Measurements from ENCODE around the gene HDAC3. TPM values are rescaled to one million over a fixed set of nuclear protein-coding genes. Genes with fewer than 3 reads are reported as not detected.

HDAC3 gene
- polyA plus RNA-seq, 1 of the 3 experiments (the other 2 are of a cell fraction): 104 TPM

GRCh38 chr5:141668601-141669265 lies 32.1 kb upstream of the HDAC3 start:
- Histone ChIP-seq H2AFZ (ENCODE audit: low read depth) (no peak overlapping the region), H3K36me3 (replicated peaks in 1 of 2; ENCODE audit: control insufficient read depth in 1 of 2, insufficient read depth in 2 of 2, low read length in 1 of 2) (peaks cover 9 to 29% of the 10 kb centered on the region in 2 experiments)
- WGBS (ENCODE audit: low lambda C conversion rate): 77% methylated on average over 8 of the region's 8 CpGs

GRCh38 chr5:141665995-141666940 lies 29.6 kb upstream of the HDAC3 start:
- POLR2A ChIA-PET: no interaction called here
- H3K9me3 ChIP-seq: no peaks in the 10 kb centered on the region
- H4K20me1 ChIP-seq (ENCODE audit: insufficient read depth): no peaks in the 10 kb centered on the region
- CTCF ChIA-PET: interaction anchor here (0.6 to 3.4 kb wide), 14 partner anchors 14 to 332 kb away, joined by 3 to 55 read pairs (median 5); partner anchors contain the start of genes DIAPH1, FCHSD1, PCDH1 and PCDH12
- H3K9ac ChIP-seq: no peak overlapping the region
- no peak overlapping the region for H3K4me2 ChIP-seq
- no peak overlapping the region for H3K4me3 ChIP-seq (ENCODE audit: low read depth in 2 of 2, low read length in 1 of 2)
- H2AFZ ChIP-seq (ENCODE audit: low read depth): no peak overlapping the region
- no peak for DNase-seq
- H3K9me2 ChIP-seq: no peaks in the 10 kb centered on the region
- no peak overlapping the region for H3K27ac ChIP-seq (ENCODE audit: low read depth in 2 of 2, low read length in 1 of 2)
- no peaks in the 10 kb centered on the region; a peak in 1 of 4 replicates for H3K4me1 ChIP-seq (ENCODE audit: control insufficient read depth in 1 of 2, insufficient read depth in 2 of 2, low read depth in 1 of 2, low read length in 1 of 2)
- WGBS (ENCODE audit: low lambda C conversion rate): 93% methylated on average over 18 of the region's 18 CpGs
- peaks cover 6% of the 10 kb centered on the region for H3F3A ChIP-seq (replicated peaks; ENCODE audit: insufficient read depth)
- peaks cover 17 to 34% of the 10 kb centered on the region in 2 experiments for H3K36me3 ChIP-seq (replicated peaks in 1 of 2; ENCODE audit: control insufficient read depth in 1 of 2, insufficient read depth in 2 of 2, low read length in 1 of 2)
- H3K27me3 ChIP-seq (ENCODE audit: insufficient read depth): no peaks in the 10 kb centered on the region
- no peaks in the 10 kb centered on the region for H3K79me2 ChIP-seq (ENCODE audit: insufficient read depth)
- TF ChIP-seq TCF12 (IDR thresholded peaks at IDR 0.05): no peak
- no peak for TF ChIP-seq PBX3 (IDR thresholded peaks at IDR 0.05)
- TF ChIP-seq IRF3 (IDR thresholded peaks at IDR 0.05; ENCODE audit: low read depth, low read length): no peak
- TF ChIP-seq, protein P1, sequence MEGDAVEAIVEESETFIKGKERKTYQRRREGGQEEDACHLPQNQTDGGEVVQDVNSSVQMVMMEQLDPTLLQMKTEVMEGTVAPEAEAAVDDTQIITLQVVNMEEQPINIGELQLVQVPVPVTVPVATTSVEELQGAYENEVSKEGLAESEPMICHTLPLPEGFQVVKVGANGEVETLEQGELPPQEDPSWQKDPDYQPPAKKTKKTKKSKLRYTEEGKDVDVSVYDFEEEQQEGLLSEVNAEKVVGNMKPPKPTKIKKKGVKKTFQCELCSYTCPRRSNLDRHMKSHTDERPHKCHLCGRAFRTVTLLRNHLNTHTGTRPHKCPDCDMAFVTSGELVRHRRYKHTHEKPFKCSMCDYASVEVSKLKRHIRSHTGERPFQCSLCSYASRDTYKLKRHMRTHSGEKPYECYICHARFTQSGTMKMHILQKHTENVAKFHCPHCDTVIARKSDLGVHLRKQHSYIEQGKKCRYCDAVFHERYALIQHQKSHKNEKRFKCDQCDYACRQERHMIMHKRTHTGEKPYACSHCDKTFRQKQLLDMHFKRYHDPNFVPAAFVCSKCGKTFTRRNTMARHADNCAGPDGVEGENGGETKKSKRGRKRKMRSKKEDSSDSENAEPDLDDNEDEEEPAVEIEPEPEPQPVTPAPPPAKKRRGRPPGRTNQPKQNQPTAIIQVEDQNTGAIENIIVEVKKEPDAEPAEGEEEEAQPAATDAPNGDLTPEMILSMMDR (IDR thresholded peaks at IDR 0.05): no peak
- no peak for TF ChIP-seq MEF2A (IDR thresholded peaks at IDR 0.05; ENCODE audit: borderline replicate concordance, low read depth)
- no peak for TF ChIP-seq SIN3A (IDR thresholded peaks at IDR 0.05; ENCODE audit: borderline replicate concordance, low read depth, low read length)
- no peak for TF ChIP-seq FOSL2 (IDR thresholded peaks at IDR 0.05; ENCODE audit: borderline replicate concordance, low read depth)
- TF ChIP-seq GABPA (IDR thresholded peaks at IDR 0.05; ENCODE audit: low read depth): no peak
- TF ChIP-seq TAF1 (IDR thresholded peaks at IDR 0.05; ENCODE audit: borderline replicate concordance, low read depth, low read length): no peak
- no peak for TF ChIP-seq RCOR1 (IDR thresholded peaks at IDR 0.05; ENCODE audit: low read length)
- no peak for TF ChIP-seq MAX (IDR thresholded peaks at IDR 0.05; ENCODE audit: low read depth)
- no peak for TF ChIP-seq REST (IDR thresholded peaks at IDR 0.05; ENCODE audit: low read depth, low read length)
- no peak for TF ChIP-seq SMC3 (IDR thresholded peaks at IDR 0.05; ENCODE audit: low read depth, low read length)

More at GRCh38 chr5:141668601-141669265, 32.1 kb upstream of the HDAC3 start:
- Histone ChIP-seq H3K4me3 (ENCODE audit: low read depth in 2 of 2, low read length in 1 of 2) (no peak overlapping the region), H3K9me3 (no peaks in the 10 kb centered on the region), H4K20me1 (ENCODE audit: insufficient read depth) (no peaks in the 10 kb centered on the region), H3K9ac (no peak overlapping the region), H3F3A (replicated peaks; ENCODE audit: insufficient read depth) (peaks cover 6% of the 10 kb centered on the region), H3K4me1 (ENCODE audit: control insufficient read depth in 1 of 2, insufficient read depth in 2 of 2, low read depth in 1 of 2, low read length in 1 of 2) (no peaks in the 10 kb centered on the region; a peak in 1 of 4 replicates), H3K27me3 (ENCODE audit: insufficient read depth) (no peaks in the 10 kb centered on the region), H3K4me2 (no peak overlapping the region), H3K27ac (ENCODE audit: low read depth in 2 of 2, low read length in 1 of 2) (no peak overlapping the region), H3K79me2 (ENCODE audit: insufficient read depth) (no peaks in the 10 kb centered on the region), H3K9me2 (no peaks in the 10 kb centered on the region)
- DNase-seq: no peak
- TF ChIP-seq JUND (IDR thresholded peaks at IDR 0.05) (no peak), EZH2phosphoT487 (IDR thresholded peaks at IDR 0.05; ENCODE audit: borderline replicate concordance, low read depth) (no peak), MXI1 (IDR thresholded peaks at IDR 0.05; ENCODE audit: low read depth, low read length) (no peak), GATA2 (CRISPR knock-in tag; IDR thresholded peaks at IDR 0.05) (no peak), TEAD4 (IDR thresholded peaks at IDR 0.05; ENCODE audit: borderline replicate concordance, insufficient read depth) (no peak), RAD21 (IDR thresholded peaks at IDR 0.05; ENCODE audit: low read length) (no peak), FOSL2 (IDR thresholded peaks at IDR 0.05; ENCODE audit: borderline replicate concordance, low read depth) (no peak), NRF1 (IDR thresholded peaks at IDR 0.05; ENCODE audit: low read depth, low read length) (no peak)
- POLR2A ChIA-PET: interaction anchor here (1.0 to 1.5 kb wide), 3 partner anchors 16 to 293 kb away, joined by 3 to 6 read pairs (median 3); partner anchors contain the start of genes HDAC3 and RELL2
- CTCF ChIA-PET: interaction anchor here (0.9 to 6.8 kb wide), 13 partner anchors 10 to 300 kb away, joined by 3 to 39 read pairs (median 8); partner anchors contain the start of genes FCHSD1, PCDH1 and RNF14
